Cerebellar nuclear complex (tissue), 1 donor: Measurements from ENCODE around the gene GPR89A.
"Not testable (repeated sequence)": the region's sequence is repeated elsewhere in the genome, so short reads cannot be mapped to it uniquely, and the experiment has no call there.

Experiments
- DNase-seq, 2 experiments: peaks; one replicate each; lab custom pipeline; 2025; lab: John Stamatoyannopoulos, UW

Gene GPR89A

GRCh38 chr1:145607833-145608733 is at the start of gene GPR89A:
GPR89A (plus strand) TSS chr1:145607988; CDS start chr1:145608134, 146 bp downstream.
- DNase-seq = peak; percentile 35 to 80

GRCh38 chr1:145586820-145587219 is 21.0 kb upstream of the GPR89A start:
- DNase-seq = not testable (repeated sequence)

- not testable (repeated sequence) for DNase-seq
These were observed 17.0 kb upstream of the GPR89A start for GRCh38 chr1:145590806-145591205.

- not testable (repeated sequence) for DNase-seq
These were observed 15.4 kb upstream of the GPR89A start for GRCh38 chr1:145592347-145592746.

- DNase-seq = not testable (repeated sequence)
These were observed 12.4 kb upstream of the GPR89A start for GRCh38 chr1:145595421-145595820.

GRCh38 chr1:145596236-145596635 is 11.6 kb upstream of the GPR89A start:
- not testable (repeated sequence) for DNase-seq

- not testable (repeated sequence) for DNase-seq
These were observed 8.4 kb upstream of the GPR89A start for GRCh38 chr1:145599426-145599825.

- DNase-seq = no peak
These were observed 6.2 kb upstream of the GPR89A start for GRCh38 chr1:145601593-145601992.

GRCh38 chr1:145606840-145607239 is 948 bp upstream of the GPR89A start:
- not testable (repeated sequence) for DNase-seq

GRCh38 chr1:145607289-145607688 is 499 bp upstream of the GPR89A start:
- DNase-seq = not testable (repeated sequence)

- not testable (repeated sequence) for DNase-seq
These were observed 3.0 kb downstream of the GPR89A start for GRCh38 chr1:145610744-145611143.

GRCh38 chr1:145620073-145620472 is 12.3 kb downstream of the GPR89A start:
- DNase-seq = not testable (repeated sequence)

GRCh38 chr1:145622177-145622576 is 14.4 kb downstream of the GPR89A start:
- DNase-seq = not testable (repeated sequence)

- DNase-seq = not testable (repeated sequence)
These were observed 28.4 kb downstream of the GPR89A start for GRCh38 chr1:145636237-145636636.

GRCh38 chr1:145641886-145642285 is 34.1 kb downstream of the GPR89A start:
- DNase-seq = not testable (repeated sequence)

- DNase-seq = not testable (repeated sequence)
These were observed 36.2 kb downstream of the GPR89A start for GRCh38 chr1:145643990-145644389.

- DNase-seq = not testable (repeated sequence)
These were observed 48.6 kb downstream of the GPR89A start for GRCh38 chr1:145656245-145656943.

GRCh38 chr1:145662502-145662901 is 54.7 kb downstream of the GPR89A start:
- not testable (repeated sequence) for DNase-seq

GRCh38 chr1:145665015-145665414 is 57.2 kb downstream of the GPR89A start:
- DNase-seq = not testable (repeated sequence)

- not testable (repeated sequence) for DNase-seq
These were observed 63.4 kb downstream of the GPR89A start for GRCh38 chr1:145670995-145671745.

- DNase-seq = not testable (repeated sequence)
These were observed 65.4 kb downstream of the GPR89A start for GRCh38 chr1:145673217-145673616.

- not testable (repeated sequence) for DNase-seq
These were observed 77.1 kb downstream of the GPR89A start for GRCh38 chr1:145684858-145685257.
